Pancreas (tissue), 10 donors: Measurements from ENCODE around the gene PXYLP1. TPM values are rescaled to one million over a fixed set of nuclear protein-coding genes. Genes with fewer than 3 reads are reported as not detected.

Experiments
- ATAC-seq, 4 donors: fragments of 200-7000 bp; cut with Tn5 transposase; one replicate each; pipeline versions ENCODE4 v1.8.0 to v1.9.1; 2020; ENCODE audit warnings: mild to moderate bottlenecking in 4 of 4, moderate library complexity in 4 of 4
- DNase-seq, 6 donors: peaks; one replicate each; pipeline ENCODE4 v3.0.0-alpha.2; 2020
- FAIRE-seq: peaks from 2 replicates; lab custom pipeline; 2012; peaks lifted over from hg19 to GRCh38; lab: Jason Lieb, UNC
- H3K27ac ChIP-seq, 4 donors: fragments of 200-600 bp; sonication (generic); 1 replicate in 3 of 4; 2 replicates in 1 of 4; pipeline versions ENCODE4 v1.5.0 to v1.8.0; 2020
- H3K27me3 ChIP-seq, 4 donors: fragments of 200-600 bp; one replicate each; pipeline ENCODE4 v1.8.0; 2021
- H3K36me3 ChIP-seq, 3 donors: fragments of 200-600 bp; sonication (generic) in 1 of 3; one replicate each; pipeline versions ENCODE4 v1.5.0 to v1.8.0; 2020 to 2021
- H3K4me1 ChIP-seq, 3 donors: fragments of 200-600 bp; one replicate each; pipeline ENCODE4 v1.8.0; 2021
- H3K4me3 ChIP-seq, 4 donors: fragments of 200-600 bp; sonication (generic) in 2 of 4; one replicate each; pipeline versions ENCODE4 v1.5.0 to v1.8.0; 2020 to 2021
- H3K9me3 ChIP-seq, 4 donors: fragments of 200-600 bp; one replicate each; pipeline ENCODE4 v1.8.0; 2021
- WGBS, 2 donors: extraction: QIAGEN DNeasy Blood & Tissue Kit; methylation state at CpG; one replicate each; pipeline ENCODE4 v1.1.7; 2013; 5-methylcytosine and 5-hydroxymethylcytosine counted together
- intact Hi-C, 3 donors: fragments of 100-400 bp; cut with DNase I; formaldehyde crosslinking; loops; one replicate each; pipeline versions ENCODE4 v1.11.1 to v1.14.2; 2022
- polyA plus RNA-seq, 2 donors: library from polyadenylated mRNA; stranded (reverse); fragments of 200-250 nt; gene quantifications; one replicate each; pipeline ENCODE4 v1.2.3, GENCODE V29; 2013
- total RNA-seq, 6 donors: library from RNA; stranded (reverse); fragmentation: NEBNext Ultra II Directional in 4 of 6; extraction: Animal tissue kit (Norgen Biotek cat#: 25700) in 4 of 6; gene quantifications; one replicate each; pipeline versions ENCODE4 v1.2.1 to v1.2.4, GENCODE V29; 2021 to 2023
- TF ChIP-seq, protein P1 (sequence below), 4 donors: fragments of 200-600 bp; sonication (generic) in 3 of 4; IDR thresholded peaks; one replicate each; pipeline versions ENCODE4 v1.5.0 to v1.8.0; 2021; ENCODE audit warnings: antibody characterized with exemption in 4 of 4
- donor health status: healthy with polysubstance abuse.
- donor health status: DM: no; HTN: no; CAD: no; lungs with moderate emphysema.
- donor health status: DM: no; HTN: no; CAD: no.
- donor health status: control.
- donor health status: control.
- donor health status: Bipolar disorder and iron deficiency.
- donor health status: DM: yes; HTN: yes; CAD: no.
- donor health status: DM: no; HTN: no; CAD: no.
- donor health status: DM: no; HTN: no; CAD: no.
- donor health status: DM: yes; HTN: yes; CAD: no.

PXYLP1 gene
- total and polyA plus RNA-seq, 8 donors = 6.0 to 11.6 (median 7.7) TPM

DNA sequence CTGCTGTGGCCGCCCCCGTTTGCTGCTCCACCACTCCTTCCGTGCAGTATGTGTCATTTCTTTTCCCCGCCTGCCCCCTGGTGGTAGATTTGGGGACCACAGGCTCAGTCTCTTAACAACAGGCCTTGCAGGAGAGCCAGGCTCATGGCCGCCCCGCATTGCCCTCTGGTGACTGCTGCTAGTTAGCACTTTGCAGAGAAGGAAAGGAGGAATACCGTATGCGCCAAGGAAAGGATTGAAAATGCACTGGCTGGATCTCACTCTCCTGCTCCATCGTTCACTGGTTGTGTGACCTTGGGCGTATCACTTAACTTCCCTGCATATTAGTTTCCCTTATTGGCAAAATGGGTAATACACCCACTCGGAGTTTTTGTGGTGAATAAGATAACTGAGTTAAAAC is 39.3 kb upstream of the PXYLP1 start:
- FAIRE-seq (peak; percentile 60), ATAC-seq (peak; percentile 99 to 100 (median 100)), DNase-seq (peak; percentile 93 to 100 (median 98))
- Histone ChIP-seq H3K27ac (no peak overlapping the region), H3K4me1 (peaks cover 0 to 3% (median 0%) of the 10 kb centered on the region in 3 donors), H3K9me3 (no peaks in the 10 kb centered on the region), H3K36me3 (no peaks in the 10 kb centered on the region), H3K4me3 (no peak overlapping the region), H3K27me3 (no peaks in the 10 kb centered on the region)
- WGBS, 2 donors = 5 to 7% methylated on average over 11 of the region's 11 CpGs
- intact Hi-C loops = loop anchor here in 2 of 3 donors (5.0 to 10.0 kb wide), 4 partner anchors 190 to 300 kb away; no protein-coding TSS in a partner anchor
- TF ChIP-seq, protein P1, sequence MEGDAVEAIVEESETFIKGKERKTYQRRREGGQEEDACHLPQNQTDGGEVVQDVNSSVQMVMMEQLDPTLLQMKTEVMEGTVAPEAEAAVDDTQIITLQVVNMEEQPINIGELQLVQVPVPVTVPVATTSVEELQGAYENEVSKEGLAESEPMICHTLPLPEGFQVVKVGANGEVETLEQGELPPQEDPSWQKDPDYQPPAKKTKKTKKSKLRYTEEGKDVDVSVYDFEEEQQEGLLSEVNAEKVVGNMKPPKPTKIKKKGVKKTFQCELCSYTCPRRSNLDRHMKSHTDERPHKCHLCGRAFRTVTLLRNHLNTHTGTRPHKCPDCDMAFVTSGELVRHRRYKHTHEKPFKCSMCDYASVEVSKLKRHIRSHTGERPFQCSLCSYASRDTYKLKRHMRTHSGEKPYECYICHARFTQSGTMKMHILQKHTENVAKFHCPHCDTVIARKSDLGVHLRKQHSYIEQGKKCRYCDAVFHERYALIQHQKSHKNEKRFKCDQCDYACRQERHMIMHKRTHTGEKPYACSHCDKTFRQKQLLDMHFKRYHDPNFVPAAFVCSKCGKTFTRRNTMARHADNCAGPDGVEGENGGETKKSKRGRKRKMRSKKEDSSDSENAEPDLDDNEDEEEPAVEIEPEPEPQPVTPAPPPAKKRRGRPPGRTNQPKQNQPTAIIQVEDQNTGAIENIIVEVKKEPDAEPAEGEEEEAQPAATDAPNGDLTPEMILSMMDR (IDR thresholded peaks at IDR 0.05) = peak; percentile 94 to 99 (median 96)

DNA sequence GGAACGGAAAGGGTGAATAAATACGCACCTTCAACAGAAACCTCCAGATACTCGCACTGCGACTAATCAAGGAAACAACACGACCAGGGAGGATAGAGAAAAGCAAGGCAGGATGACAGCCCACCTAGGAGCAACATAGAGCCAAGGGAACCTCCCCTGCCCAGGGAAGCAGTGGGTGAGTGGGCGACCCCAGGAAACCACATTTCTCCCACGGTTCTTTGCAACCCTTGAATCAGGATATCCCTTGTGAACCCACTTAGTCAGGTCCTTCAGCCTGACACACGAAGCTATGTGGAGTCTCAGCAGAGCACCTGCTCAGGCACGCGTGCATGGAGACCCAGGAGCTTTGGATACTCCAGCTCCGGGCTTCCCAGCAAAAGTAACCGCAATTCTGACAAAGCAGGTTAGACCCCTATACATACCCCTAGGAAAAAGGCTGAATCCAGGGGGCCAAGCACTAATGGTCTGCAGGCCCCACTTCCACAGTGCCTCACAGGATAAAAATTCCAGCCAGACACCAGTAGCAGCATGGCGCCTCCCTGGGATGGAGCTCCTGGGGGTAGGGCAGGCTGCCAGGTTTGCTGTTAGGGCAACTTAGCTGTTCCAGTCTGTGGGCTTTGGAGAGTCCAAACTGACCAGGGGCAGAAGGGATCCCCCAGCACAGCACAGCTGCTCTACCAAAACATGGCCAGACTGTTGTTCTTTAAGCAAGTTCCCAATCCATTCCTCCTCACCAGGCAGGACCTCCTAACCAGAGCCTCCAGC is 38.4 kb upstream of the PXYLP1 start:
- no peak for ATAC-seq
- intact Hi-C loops = loop anchor here in 2 of 3 donors (5.0 to 10.0 kb wide), 4 partner anchors 191 to 301 kb away; no protein-coding TSS in a partner anchor

DNA sequence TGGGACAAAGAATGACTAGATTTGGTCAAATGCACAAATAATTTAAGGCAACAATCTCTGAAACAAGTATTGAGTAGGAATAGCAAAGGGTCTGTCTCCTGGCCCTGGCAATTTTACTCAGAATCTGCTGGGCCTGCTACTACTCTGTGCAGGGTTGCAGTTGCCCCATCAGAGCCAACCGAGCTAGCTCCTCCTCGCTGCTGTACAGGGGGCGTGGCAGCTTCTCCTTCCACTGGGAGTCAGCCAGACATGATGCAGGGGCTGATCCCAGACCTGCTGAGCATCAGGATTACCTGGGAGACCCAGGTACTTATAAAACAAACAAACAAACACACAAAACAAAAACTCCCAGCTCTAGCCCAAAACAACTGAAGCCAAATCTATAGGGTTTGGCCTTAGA is 30.5 kb upstream of the PXYLP1 start:
- Histone ChIP-seq H3K27me3 (no peaks in the 10 kb centered on the region), H3K27ac (no peak overlapping the region), H3K36me3 (no peaks in the 10 kb centered on the region), H3K4me3 (no peak overlapping the region), H3K4me1 (no peaks in the 10 kb centered on the region), H3K9me3 (no peaks in the 10 kb centered on the region)
- TF ChIP-seq, protein P1 (IDR thresholded peaks at IDR 0.05) = no peak
- WGBS, 2 donors = 73 to 81% methylated on average over 3 of the region's 3 CpGs
- ATAC-seq (no peak), DNase-seq (no peak), FAIRE-seq (no peak)
- intact Hi-C loops = no loop called here

More for the DNA sequence above, 38.4 kb upstream of the PXYLP1 start:
- no peaks in the 10 kb centered on the region for H3K9me3 ChIP-seq
- DNase-seq (no peak), FAIRE-seq (no peak)
- WGBS, 2 donors = 84 to 85% methylated on average over 13 of the region's 13 CpGs
- H3K27me3 ChIP-seq = no peaks in the 10 kb centered on the region
- H3K4me3 ChIP-seq = no peak overlapping the region
- no peak overlapping the region for H3K27ac ChIP-seq
- TF ChIP-seq, protein P1 (IDR thresholded peaks at IDR 0.05) = no peak
- no peaks in the 10 kb centered on the region for H3K36me3 ChIP-seq
- peaks cover 0 to 3% (median 0%) of the 10 kb centered on the region in 3 donors for H3K4me1 ChIP-seq

DNA sequence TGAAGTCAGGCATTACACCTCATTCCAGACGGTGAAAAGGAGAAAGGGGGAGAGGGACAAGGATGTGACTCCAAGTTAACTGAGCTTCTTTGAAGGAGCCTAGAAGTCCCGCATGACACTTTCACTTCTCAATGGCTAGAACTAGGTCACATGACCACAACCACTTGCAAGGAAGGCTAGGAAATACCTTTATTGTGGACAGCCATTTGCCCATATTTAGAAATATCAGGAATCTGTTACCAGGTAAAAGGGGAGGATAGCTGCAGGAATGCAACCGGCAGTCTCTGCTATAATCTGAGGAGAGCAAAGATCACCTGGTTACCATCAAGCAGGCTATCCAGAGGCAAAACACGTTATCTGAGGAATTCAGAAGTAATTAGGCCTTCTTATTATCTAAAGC is 28.9 kb upstream of the PXYLP1 start:
- FAIRE-seq (no peak), ATAC-seq (no peak), DNase-seq (no peak)
- H3K36me3 ChIP-seq = no peaks in the 10 kb centered on the region
- H3K4me3 ChIP-seq = no peak overlapping the region
- no peak overlapping the region for H3K27ac ChIP-seq
- no peaks in the 10 kb centered on the region for H3K4me1 ChIP-seq
- no peaks in the 10 kb centered on the region for H3K9me3 ChIP-seq
- WGBS, 2 donors = 87 to 88% methylated on average over 4 of the region's 4 CpGs
- intact Hi-C loops = no loop called here
- H3K27me3 ChIP-seq = no peaks in the 10 kb centered on the region
- TF ChIP-seq, protein P1 (IDR thresholded peaks at IDR 0.05) = no peak

DNA sequence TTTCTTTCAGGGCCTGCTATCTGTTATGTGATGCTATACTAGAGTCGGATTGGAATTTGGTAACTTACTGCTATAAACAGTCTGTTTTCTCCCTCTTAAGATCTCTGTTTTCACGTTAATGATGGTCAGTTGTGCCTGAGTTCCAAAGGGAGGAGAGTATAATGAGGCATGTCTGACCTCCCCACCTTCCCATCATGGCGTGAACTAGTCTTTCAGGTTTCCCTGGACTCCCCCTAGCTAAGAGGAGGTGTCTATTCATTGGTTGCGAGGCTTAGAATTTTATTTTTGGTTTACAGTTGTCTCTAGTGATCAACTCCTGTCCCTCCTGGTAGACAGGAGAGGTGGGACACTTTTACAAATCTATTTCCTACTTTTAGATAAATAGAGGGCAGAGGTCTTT is 27.8 kb upstream of the PXYLP1 start:
- WGBS, 2 donors = 87% methylated on average over 4 of the region's 4 CpGs
- intact Hi-C loops = no loop called here
- FAIRE-seq (no peak), ATAC-seq (no peak), DNase-seq (no peak)
- no peaks in the 10 kb centered on the region for H3K27me3 ChIP-seq
- no peaks in the 10 kb centered on the region for H3K9me3 ChIP-seq
- no peaks in the 10 kb centered on the region for H3K36me3 ChIP-seq
- no peak overlapping the region for H3K4me3 ChIP-seq
- no peak overlapping the region for H3K27ac ChIP-seq
- no peaks in the 10 kb centered on the region for H3K4me1 ChIP-seq
- TF ChIP-seq, protein P1 (IDR thresholded peaks at IDR 0.05) = no peak
